Retina (tissue), 1 donor: ENCODE results near the gene TARS3.
"Not testable (repeated sequence)": the region's sequence is repeated elsewhere in the genome, so short reads cannot be mapped to it uniquely, and the experiment has no call there.

Experiments used
- DNase-seq: peaks from one replicate; pipeline ENCODE4 v3.0.0-alpha.2; 2016

The TARS3 gene

GRCh38 chr15:101652786-101653430 lies 71.4 kb downstream of the TARS3 start:
- DNase-seq = no peak

GRCh38 chr15:101652098-101652785 lies 72.0 kb downstream of the TARS3 start, which contains the start of gene TM2D3:
Gene TM2D3 (minus strand): TSS chr15:101652381. CDS start chr15:101652361, 20 bp downstream.
- DNase-seq = peak; percentile 96

DNA sequence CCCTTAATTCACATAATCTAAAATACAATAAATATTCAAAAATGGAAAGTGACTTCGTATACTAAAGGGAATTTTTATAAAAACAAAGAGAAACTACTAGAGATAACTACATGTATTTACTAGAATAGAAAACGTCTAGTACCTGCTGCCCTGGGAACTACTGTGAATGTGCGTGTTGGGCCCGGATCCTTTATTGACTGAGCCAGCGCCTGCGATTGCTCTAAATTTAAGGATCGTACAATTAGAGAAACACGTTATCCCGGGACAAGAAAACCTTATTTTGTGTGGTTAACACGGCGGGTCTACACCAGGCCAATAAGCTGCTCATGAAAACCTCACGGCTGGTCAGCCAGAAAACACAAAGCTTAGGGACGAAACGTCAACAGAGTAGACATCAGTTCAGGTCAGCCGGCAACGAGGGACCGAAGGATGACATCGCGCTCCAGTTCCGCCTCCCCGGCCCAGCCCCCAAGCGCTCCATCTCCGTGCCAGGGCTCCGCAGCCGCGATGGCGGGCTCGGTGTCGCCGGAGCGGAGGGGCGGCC lies 72.6 kb downstream of the TARS3 start:
- no peak for DNase-seq

DNA sequence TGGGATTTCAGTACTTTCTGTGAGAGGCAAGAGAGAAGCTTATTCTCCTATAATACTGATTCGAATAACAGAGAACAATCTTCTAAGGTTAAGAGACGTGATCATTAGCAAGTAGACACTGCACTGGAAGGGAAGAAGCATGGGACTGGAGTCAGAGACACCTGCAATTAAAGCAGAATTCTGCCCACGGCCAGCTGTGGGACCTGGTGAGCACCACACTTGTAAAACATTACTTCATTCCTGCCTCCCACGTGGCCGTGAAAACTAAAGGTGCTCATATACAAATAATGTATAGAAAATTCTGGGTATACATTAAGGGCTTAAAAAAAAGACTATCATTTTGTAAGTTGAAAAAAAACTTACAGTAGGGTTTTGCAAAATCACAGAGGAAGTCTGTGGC lies 74.1 kb downstream of the TARS3 start:
- no peak for DNase-seq

GRCh38 chr15:101648356-101648755 lies 75.9 kb downstream of the TARS3 start:
- no peak for DNase-seq

- no peak for DNase-seq
Measured at GRCh38 chr15:101647251-101647650, 77.0 kb downstream of the TARS3 start.

DNA sequence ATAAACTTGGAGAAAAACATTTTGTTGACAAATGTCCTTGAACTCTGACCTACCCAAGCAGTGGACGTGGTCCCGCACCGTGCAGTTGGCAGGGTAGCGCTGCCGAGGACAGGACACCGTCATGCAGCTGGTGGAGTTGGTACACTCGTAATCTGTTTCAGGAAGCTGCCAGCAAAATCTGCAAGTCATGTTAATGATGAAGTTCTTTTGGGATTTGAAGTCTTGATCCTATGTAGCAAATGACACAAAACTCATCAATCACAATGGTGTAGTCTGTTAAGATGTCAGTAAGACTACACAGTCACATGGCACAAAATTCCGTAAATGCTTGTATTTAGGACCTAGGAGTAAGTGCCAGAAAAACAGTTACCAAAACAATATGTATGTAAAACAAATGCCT lies 77.6 kb downstream of the TARS3 start:
- DNase-seq = no peak

DNA sequence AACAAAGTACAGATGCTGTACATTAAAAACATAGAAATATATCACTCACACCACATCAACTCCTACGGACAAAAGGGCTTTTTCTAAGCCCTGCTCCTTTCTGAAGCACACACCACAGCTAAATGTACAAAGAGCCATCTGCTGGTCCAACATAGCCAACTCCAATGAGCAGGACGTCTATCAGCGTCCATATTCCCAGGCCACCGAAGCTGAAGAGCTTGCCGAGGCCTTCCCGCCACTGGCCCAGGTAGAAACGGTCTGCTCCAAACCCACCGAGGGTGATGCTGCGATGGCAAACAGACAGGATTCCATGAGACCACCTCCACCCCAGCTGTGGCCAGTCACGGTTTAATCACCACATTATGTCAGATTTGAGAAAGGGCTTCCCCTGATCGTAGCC lies 81.9 kb downstream of the TARS3 start:
- DNase-seq = peak; percentile 4

GRCh38 chr15:101641894-101642293 lies 82.4 kb downstream of the TARS3 start:
- no peak for DNase-seq

DNA sequence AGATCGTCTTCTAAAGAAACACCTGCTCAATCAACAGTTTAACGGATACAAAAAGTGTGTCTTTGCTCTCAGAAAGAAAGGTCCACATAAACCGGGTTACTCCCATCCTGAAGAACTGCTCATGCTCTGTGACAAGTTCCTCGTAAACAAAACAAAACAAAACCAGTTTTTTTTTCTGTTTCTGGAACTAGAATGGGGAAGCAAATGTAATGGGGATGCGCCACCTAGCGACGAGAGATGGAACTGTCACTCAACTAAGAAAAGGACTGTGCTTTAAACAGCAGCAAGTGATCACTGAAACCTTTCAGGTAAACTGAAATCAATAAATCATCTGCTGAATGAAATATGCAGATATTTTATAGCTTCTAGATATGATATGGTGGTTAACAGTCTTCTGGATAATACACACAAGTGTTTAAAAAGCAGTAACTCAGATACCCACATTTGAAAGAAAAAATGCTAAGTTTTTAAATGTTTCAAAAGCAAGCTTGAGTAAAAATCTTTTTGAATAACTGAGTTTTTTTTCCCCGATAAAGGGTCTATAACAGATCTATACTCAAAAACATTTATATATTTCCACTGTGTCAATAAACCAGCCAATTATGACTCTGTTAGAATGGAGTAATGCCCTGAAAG lies 83.0 kb downstream of the TARS3 start:
- peak; percentile 69 for DNase-seq

DNA sequence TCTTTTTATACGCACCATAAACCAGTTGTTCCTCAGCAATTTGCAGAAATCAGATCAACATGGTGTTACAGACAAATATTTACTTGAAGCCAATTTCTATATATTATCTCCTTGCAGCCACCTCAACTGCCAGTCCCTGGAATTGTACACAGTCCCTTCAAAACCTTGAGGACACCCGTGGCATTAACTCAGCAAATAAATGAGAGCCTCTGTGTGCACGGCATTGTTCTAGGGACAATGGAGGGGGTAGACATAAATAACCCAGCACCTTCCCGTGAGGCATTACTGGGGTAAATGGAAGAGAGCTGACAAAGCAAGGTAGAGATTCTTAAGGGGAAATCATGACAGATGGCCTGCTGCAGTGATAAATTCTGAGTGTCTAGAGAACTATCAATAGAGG lies 84.6 kb downstream of the TARS3 start:
- DNase-seq = no peak

DNA sequence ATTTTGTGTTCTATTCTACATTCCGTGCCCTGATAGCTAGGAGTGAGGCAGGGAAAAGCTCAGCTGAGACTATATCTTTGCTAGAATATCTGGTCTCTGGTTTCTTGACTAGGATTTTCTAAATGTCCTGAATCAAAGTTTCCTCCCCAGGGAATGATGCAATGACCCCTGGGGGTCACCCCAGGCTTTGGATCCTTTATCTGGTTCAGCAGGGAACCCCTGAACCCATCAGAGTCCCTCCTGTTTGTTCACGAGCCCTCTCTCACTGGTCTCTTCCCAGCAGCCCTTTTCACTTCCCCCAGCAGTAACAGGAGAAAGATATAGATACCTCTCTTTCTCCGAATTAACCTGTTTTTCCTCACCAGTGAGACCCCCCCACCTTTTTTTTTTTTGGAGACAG lies 86.4 kb downstream of the TARS3 start:
- DNase-seq = no peak

- DNase-seq = no peak
Measured at GRCh38 chr15:101637516-101637915, 86.8 kb downstream of the TARS3 start.

GRCh38 chr15:101637038-101637437 lies 87.2 kb downstream of the TARS3 start:
- no peak for DNase-seq

DNA sequence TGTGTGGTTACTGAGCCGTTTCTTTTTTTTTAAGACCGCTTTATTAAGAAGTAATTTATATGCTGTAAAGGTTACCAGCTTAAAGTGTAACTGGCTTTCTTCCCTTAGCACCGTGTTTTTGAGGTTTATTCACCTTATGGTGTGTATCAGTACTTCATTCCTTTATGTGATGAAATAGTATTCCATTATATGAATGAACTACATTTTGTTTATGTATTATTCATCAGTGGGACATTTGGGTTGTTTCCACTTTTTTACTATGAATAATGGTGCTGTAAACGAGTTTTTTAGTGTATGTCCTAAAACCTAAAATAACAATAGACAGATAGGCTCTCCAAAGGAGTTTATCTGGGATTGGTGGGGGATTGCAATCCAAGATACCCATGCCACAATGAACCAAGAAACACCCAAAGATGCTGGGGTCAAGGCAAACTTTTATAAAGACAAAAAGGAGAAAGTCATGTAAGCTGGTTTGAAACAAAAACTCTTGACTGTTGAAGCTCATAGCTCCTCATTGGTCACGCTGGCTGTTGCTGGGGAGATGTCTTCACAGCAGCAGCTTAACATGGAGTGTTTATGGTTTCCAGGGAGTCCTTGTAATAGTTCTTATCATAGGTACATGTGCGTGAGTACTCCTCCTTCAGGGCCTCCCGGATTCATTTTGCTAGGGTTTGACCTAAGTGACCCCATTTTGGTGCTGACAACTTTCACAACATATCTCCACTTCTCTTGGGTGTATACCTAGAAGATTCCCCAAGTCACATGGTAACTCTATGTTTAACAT lies 88.1 kb downstream of the TARS3 start:
- no peak for DNase-seq

- no peak for DNase-seq
Measured at GRCh38 chr15:101633356-101633755, 90.9 kb downstream of the TARS3 start.

- DNase-seq = not testable (repeated sequence)
Measured at GRCh38 chr15:101626729-101627128, 97.5 kb downstream of the TARS3 start.

DNA sequence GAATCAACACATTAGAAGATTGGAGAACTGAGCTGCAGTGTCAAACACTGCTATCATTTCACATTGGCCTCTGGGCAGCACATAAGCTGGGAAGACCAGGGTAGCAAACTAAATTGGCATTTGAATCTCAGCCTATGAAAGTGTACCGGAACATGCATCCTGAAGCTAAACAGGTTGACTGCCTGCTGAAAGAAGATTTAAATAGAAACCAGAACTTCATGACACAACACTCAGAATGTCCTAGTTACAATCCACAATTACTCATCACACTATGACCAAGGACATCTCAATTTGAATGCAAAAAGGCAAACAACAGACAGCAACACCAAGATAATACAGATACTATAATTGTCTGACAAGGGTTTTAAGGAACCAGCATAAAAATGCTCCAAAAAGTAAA lies 98.3 kb downstream of the TARS3 start:
- no peak for DNase-seq

DNA sequence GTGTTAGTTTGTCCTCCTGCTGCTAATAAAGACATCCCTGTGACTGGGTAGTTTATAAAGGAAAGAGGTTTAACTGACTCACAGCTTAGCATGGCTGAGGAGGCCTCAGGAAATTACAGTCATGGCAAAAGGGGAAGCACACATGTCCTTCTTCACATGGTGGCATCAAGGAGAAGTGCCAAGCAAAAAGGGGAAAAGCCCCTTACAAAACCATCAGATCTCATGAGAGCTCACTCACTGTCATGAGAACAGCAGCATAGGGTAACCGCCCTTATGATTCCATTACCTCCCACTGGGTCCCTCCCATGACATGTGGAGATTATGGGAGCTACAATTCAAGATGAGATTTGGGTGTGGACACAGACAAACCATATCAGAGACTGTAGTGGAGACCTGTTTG lies 99.1 kb downstream of the TARS3 start:
- no peak for DNase-seq

GRCh38 chr15:101623367-101624304 lies 100.6 kb downstream of the TARS3 start:
- no peak for DNase-seq

GRCh38 chr15:101621961-101622360 lies 102.3 kb downstream of the TARS3 start:
- no peak for DNase-seq

DNA sequence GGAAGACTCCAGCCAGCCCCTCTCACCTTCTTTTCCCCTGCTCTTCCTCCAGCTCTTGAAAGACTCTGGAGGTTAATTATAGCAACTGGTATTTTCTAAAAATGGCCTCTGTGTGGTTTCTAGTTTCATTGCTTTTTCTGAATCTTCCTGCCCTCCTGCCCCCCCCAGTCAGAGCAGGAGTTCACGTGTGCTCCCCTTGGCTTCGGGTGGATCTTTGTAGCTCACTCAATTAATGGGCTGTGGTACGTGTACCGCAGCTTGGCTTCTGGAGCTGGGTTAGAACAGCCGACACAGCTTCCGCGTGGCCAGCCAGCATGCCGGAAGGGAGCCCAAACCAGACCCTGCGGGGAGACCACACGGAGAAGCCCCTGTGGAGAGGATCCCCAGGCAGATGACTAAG lies 103.6 kb downstream of the TARS3 start:
- no peak for DNase-seq
